ENCODE results near the gene JADE1.

GRCh38 chr4:128776794-128777216, 32.7 kb upstream of the JADE1 start:
- TF ChIP-seq CTCF (tag by site-specific recombination; IDR thresholded peaks at IDR 0.05) (no peak), ZFP37 (tag by site-specific recombination; IDR thresholded peaks at IDR 0.05) (no peak), GFI1B (tag by site-specific recombination; IDR thresholded peaks at IDR 0.05) (no peak), ZNF133 (tag by site-specific recombination; IDR thresholded peaks at IDR 0.05) (no peak), ZNF639 (tag by site-specific recombination; IDR thresholded peaks at IDR 0.05) (no peak), ZBTB20 (tag by site-specific recombination; IDR thresholded peaks at IDR 0.05) (no peak), FEZF1 (tag by site-specific recombination; IDR thresholded peaks at IDR 0.05) (no peak), ZNF146 (tag by site-specific recombination; IDR thresholded peaks at IDR 0.05) (no peak), YY1 (tag by site-specific recombination; IDR thresholded peaks at IDR 0.05) (no peak), ZFP41 (tag by site-specific recombination; IDR thresholded peaks at IDR 0.05; ENCODE audit: borderline replicate concordance) (no peak), REST (tag by site-specific recombination; IDR thresholded peaks at IDR 0.05) (no peak)

Measured in HEK293 (cell line).